HG02885 (cell line): ENCODE data around the gene TMC7.

Experiments
- ATAC-seq: cut with Tn5 transposase; IDR thresholded peaks from one replicate; pipeline ENCODE4 v1.9.1; 2021; ENCODE audit warnings: mild to moderate bottlenecking; ENCODE audit not compliant: unreplicated experiment, poor library complexity

TMC7 gene

GRCh38 chr16:19021747-19022146 lies 38.0 kb downstream of the TMC7 start:
- ATAC-seq = no peak

GRCh38 chr16:19027416-19027815 lies 43.7 kb downstream of the TMC7 start:
- ATAC-seq = no peak

GRCh38 chr16:19029980-19030379 lies 46.2 kb downstream of the TMC7 start:
- ATAC-seq = no peak

- ATAC-seq = no peak
Observed at GRCh38 chr16:19031738-19032137, 48.0 kb downstream of the TMC7 start.

- no peak for ATAC-seq
Observed at GRCh38 chr16:19033761-19034160, 50.0 kb downstream of the TMC7 start.

GRCh38 chr16:19040400-19040799 lies 56.7 kb downstream of the TMC7 start:
- ATAC-seq = no peak

- ATAC-seq = no peak
Observed at GRCh38 chr16:19044769-19045168, 61.0 kb downstream of the TMC7 start.

- no peak for ATAC-seq
Observed at GRCh38 chr16:19046062-19046461, 62.3 kb downstream of the TMC7 start.

GRCh38 chr16:19062706-19063105 lies 79.0 kb downstream of the TMC7 start:
- ATAC-seq = no peak

GRCh38 chr16:19066988-19067348 lies 83.2 kb downstream of the TMC7 start:
- no peak for ATAC-seq

- peak; percentile 91 for ATAC-seq
Observed at GRCh38 chr16:19067349-19068236, 83.9 kb downstream of the TMC7 start, which contains the start of gene COQ7. COQ7 (plus strand) TSS chr16:19067614; CDS start chr16:19067665, 51 bp downstream.

- ATAC-seq = no peak
Observed at GRCh38 chr16:19068237-19068815, 84.6 kb downstream of the TMC7 start.

GRCh38 chr16:19071811-19072777 lies 88.4 kb downstream of the TMC7 start:
- ATAC-seq = no peak

GRCh38 chr16:19073344-19073743 lies 89.6 kb downstream of the TMC7 start:
- no peak for ATAC-seq

GRCh38 chr16:19073863-19074262 lies 90.1 kb downstream of the TMC7 start:
- no peak for ATAC-seq

GRCh38 chr16:19075511-19075910 lies 91.8 kb downstream of the TMC7 start:
- ATAC-seq = no peak

- no peak for ATAC-seq
Observed at GRCh38 chr16:19077879-19078278, 94.1 kb downstream of the TMC7 start.

- ATAC-seq = no peak
Observed at GRCh38 chr16:19083670-19084069, 99.9 kb downstream of the TMC7 start.

GRCh38 chr16:19084139-19084538 lies 100.4 kb downstream of the TMC7 start:
- ATAC-seq = no peak

GRCh38 chr16:19084879-19085278 lies 101.1 kb downstream of the TMC7 start:
- ATAC-seq = no peak
